Liver (tissue), 3 donors: ENCODE data around the gene ATXN7L3.

Experiments used
- HNF4G ChIP-seq: IDR thresholded peaks from 2 replicates; pipeline ENCODE4 v1.6.1; 2016; ENCODE audit warnings: antibody characterized with exemption
- JUND ChIP-seq, 2 donors: IDR thresholded peaks; 2 replicates each; pipeline ENCODE4 v1.6.1; 2016; ENCODE audit warnings: antibody characterized with exemption in 2 of 2
- TF ChIP-seq, protein P1 (sequence below): fragments of 150-350 bp; IDR thresholded peaks from 2 replicates; pipeline ENCODE4 v1.5.1; 2017; ENCODE audit warnings: improper control_type of control experiment, low read depth, low read length; ENCODE audit not compliant: missing input control
- donor health status: healthy.
- donor health status: healthy.

DNA sequence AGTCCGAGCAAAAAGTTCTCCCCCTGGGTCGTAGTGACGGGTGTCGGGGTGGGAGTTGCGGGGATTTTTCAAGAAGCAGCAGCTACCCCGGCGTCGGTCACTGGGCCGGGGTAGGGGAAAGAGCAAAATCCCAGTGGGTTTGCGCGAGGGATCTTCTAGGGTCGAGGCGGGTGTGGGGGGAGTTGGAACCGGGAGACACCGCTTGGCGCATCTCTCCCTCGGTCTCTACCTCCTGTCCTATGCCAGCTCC lies 22.1 kb upstream of the ATXN7L3 start:
- TF ChIP-seq HNF4G = no peak
- no peak for TF ChIP-seq JUND (IDR thresholded peaks at IDR 0.05)
- TF ChIP-seq, protein P1, sequence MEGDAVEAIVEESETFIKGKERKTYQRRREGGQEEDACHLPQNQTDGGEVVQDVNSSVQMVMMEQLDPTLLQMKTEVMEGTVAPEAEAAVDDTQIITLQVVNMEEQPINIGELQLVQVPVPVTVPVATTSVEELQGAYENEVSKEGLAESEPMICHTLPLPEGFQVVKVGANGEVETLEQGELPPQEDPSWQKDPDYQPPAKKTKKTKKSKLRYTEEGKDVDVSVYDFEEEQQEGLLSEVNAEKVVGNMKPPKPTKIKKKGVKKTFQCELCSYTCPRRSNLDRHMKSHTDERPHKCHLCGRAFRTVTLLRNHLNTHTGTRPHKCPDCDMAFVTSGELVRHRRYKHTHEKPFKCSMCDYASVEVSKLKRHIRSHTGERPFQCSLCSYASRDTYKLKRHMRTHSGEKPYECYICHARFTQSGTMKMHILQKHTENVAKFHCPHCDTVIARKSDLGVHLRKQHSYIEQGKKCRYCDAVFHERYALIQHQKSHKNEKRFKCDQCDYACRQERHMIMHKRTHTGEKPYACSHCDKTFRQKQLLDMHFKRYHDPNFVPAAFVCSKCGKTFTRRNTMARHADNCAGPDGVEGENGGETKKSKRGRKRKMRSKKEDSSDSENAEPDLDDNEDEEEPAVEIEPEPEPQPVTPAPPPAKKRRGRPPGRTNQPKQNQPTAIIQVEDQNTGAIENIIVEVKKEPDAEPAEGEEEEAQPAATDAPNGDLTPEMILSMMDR = no peak
